Vagina (tissue), 2 donors: Measurements from ENCODE around the gene DST. TPM values are rescaled to one million over a fixed set of nuclear protein-coding genes. Genes with fewer than 3 reads are reported as not detected.

Experiments used
- DNase-seq, 2 donors: peaks; one replicate each; pipeline ENCODE4 v3.0.0-alpha.2; 2017; ENCODE audit errors: extremely low spot score in 2 of 2
- H3K27ac ChIP-seq: fragments of 200-600 bp; sonication (generic); one replicate; pipeline ENCODE4 v1.5.1; 2019
- H3K27me3 ChIP-seq: fragments of 200-600 bp; sonication (generic); one replicate; pipeline ENCODE4 v1.5.1; 2019
- H3K36me3 ChIP-seq, 2 donors: fragments of 200-600 bp; sonication (generic); one replicate each; pipeline ENCODE4 v1.5.1; 2017 to 2019
- H3K4me1 ChIP-seq: fragments of 200-600 bp; sonication (generic); one replicate; pipeline ENCODE4 v1.5.1; 2019
- H3K4me3 ChIP-seq, 2 donors: fragments of 200-600 bp; sonication (generic); 1 replicate in 1 of 2; 2 replicates in 1 of 2; pipeline ENCODE4 v1.5.1; 2016 to 2019
- H3K9me3 ChIP-seq: fragments of 200-600 bp; sonication (generic); one replicate; pipeline ENCODE4 v1.5.1; 2019
- CTCF ChIP-seq, 3 experiments: fragments of 450-650 bp in 2 of 3; fragments of 200-600 bp in 1 of 3; sonication (generic) in 1 of 3; IDR thresholded peaks; one replicate each; pipeline ENCODE4 v1.5.1; 2017 to 2019; ENCODE audit warnings: antibody characterized with exemption in 3 of 3, mild to moderate bottlenecking in 2 of 3, moderate library complexity in 2 of 3
- POLR2A ChIP-seq, 2 donors: fragments of 450-650 bp; IDR thresholded peaks; one replicate each; pipeline ENCODE4 v1.6.1; 2017; ENCODE audit warnings: antibody characterized with exemption in 2 of 2, mild to moderate bottlenecking in 2 of 2, moderate library complexity in 2 of 2
- POLR2AphosphoS5 ChIP-seq, 2 donors: sonication (generic); formaldehyde crosslinking; IDR thresholded peaks; one replicate each; pipeline ENCODE4 v1.9.0; 2017; ENCODE audit warnings: antibody characterized with exemption in 2 of 2, mild to moderate bottlenecking in 2 of 2, low read depth in 1 of 2; ENCODE audit not compliant: insufficient read depth in 1 of 2
- intact Hi-C: fragments of 100-400 bp; cut with DNase I; formaldehyde crosslinking; loops from one replicate; pipeline ENCODE4 v1.15.1; 2023
- total RNA-seq: library from RNA; depleted of rRNA; stranded (reverse); fragments of >200 nt; gene quantifications from one replicate; pipeline ENCODE4 v1.2.3, GENCODE V29; 2016

The DST gene
- total RNA-seq, 1 donor from 2014 or later, result 460 TPM

DNA sequence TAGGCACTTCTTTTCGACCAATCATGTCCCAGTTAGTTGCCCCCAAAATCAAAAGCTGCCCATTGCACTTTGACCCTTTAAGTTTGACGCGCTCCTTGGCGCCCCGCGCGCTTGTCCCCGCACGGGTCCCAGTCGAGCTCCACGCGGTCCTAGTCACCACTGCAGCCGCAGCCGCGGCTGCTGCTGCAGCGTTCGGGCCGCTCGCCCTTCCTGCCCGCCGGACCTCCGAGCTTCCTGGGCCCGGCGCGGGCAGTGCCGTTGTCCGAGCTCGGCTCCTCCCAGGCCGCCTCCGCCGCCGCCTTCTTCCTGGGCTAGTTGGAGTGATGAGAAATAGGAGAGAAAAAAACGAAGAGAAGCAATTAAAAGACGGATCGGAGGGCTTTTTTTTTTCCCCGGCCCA is 209.6 kb downstream of the DST start:
- intact Hi-C loops, result no loop called here
- Histone ChIP-seq H3K27ac (no peak overlapping the region), H3K4me3 (no peak overlapping the region), H3K36me3 (no peaks in the 10 kb centered on the region), H3K9me3 (no peaks in the 10 kb centered on the region), H3K27me3 (no peaks in the 10 kb centered on the region), H3K4me1 (peaks cover 7% of the 10 kb centered on the region)
- TF ChIP-seq CTCF (IDR thresholded peaks at IDR 0.05) (no peak), POLR2AphosphoS5 (IDR thresholded peaks at IDR 0.05; ENCODE audit: insufficient read depth in 1 of 2, low read depth in 1 of 2) (no peak), POLR2A (IDR thresholded peaks at IDR 0.05) (no peak)
- DNase-seq, result no peak

DNA sequence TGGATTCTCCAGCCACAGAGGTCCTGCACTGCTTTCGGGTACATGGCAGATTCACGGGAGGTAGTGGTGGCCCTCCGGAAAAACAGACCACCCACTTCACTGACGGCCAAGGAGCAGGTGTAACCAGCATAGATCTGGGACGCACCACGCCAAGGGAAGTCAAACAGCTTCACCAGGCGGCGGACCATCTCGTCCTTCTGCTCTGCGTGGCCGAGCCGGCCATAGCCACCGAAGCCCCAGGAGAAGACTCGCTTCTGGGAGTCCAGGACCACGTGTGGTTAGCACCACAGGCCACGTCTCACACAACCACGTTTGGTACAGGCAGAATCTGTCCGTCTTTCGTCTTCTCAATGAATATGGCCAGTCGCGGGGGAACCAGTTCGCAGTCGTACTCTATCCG is 210.5 kb downstream of the DST start:
- no peak for TF ChIP-seq POLR2A (IDR thresholded peaks at IDR 0.05)
- TF ChIP-seq CTCF (IDR thresholded peaks at IDR 0.05), result no peak
- TF ChIP-seq POLR2AphosphoS5 (IDR thresholded peaks at IDR 0.05; ENCODE audit: insufficient read depth in 1 of 2, low read depth in 1 of 2), result no peak
- Histone ChIP-seq H3K4me3 (no peak overlapping the region), H3K9me3 (no peaks in the 10 kb centered on the region), H3K36me3 (no peaks in the 10 kb centered on the region), H3K27ac (no peak overlapping the region), H3K27me3 (no peaks in the 10 kb centered on the region), H3K4me1 (peaks cover 7% of the 10 kb centered on the region)
- DNase-seq, result no peak
- intact Hi-C loops, result no loop called here

GRCh38 chr6:56430629-56431600 is 211.8 kb downstream of the DST start:
- no peak for DNase-seq
- intact Hi-C loops, result no loop called here
- Histone ChIP-seq H3K4me1 (peaks cover 3% of the 10 kb centered on the region), H3K4me3 (no peak overlapping the region), H3K36me3 (no peaks in the 10 kb centered on the region), H3K27ac (no peak overlapping the region), H3K9me3 (no peaks in the 10 kb centered on the region), H3K27me3 (no peaks in the 10 kb centered on the region)
- no peak for TF ChIP-seq POLR2AphosphoS5 (IDR thresholded peaks at IDR 0.05; ENCODE audit: insufficient read depth in 1 of 2, low read depth in 1 of 2)
- no peak for TF ChIP-seq CTCF (IDR thresholded peaks at IDR 0.05)
- TF ChIP-seq POLR2A (IDR thresholded peaks at IDR 0.05), result no peak

DNA sequence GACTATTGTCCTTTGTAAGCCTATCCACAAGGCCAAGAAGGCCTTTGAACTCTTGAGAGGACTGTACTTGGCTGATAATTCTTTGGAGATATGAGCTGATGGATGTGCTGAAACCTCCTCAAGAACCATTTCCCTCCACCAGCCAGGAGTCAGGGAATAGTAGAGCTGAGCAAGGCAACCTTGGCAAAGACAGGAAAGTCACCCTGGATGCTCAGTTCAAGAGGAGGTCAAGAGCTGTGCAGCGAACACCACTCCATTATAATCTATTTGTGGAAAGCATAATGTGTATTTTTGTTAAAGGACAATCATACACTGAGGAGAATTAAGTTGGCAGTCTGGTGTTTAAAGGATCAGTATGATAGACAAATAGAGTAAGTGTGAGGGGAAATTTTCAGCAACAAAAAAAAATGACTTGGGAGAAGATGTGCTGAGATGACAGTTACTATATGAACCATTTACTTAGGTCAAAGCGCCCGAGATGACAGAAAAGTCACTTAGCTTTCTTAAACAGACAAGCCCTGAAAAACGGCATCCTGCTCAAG is 218.1 kb downstream of the DST start:
- Histone ChIP-seq H3K4me1 (no peaks in the 10 kb centered on the region), H3K36me3 (no peaks in the 10 kb centered on the region), H3K27ac (no peak overlapping the region), H3K9me3 (no peaks in the 10 kb centered on the region), H3K27me3 (no peaks in the 10 kb centered on the region), H3K4me3 (no peak overlapping the region)
- no peak for DNase-seq
- TF ChIP-seq CTCF (IDR thresholded peaks at IDR 0.05) (no peak), POLR2A (IDR thresholded peaks at IDR 0.05) (no peak), POLR2AphosphoS5 (IDR thresholded peaks at IDR 0.05; ENCODE audit: insufficient read depth in 1 of 2, low read depth in 1 of 2) (no peak)
- intact Hi-C loops, result no loop called here

GRCh38 chr6:56424064-56424463 is 218.6 kb downstream of the DST start:
- intact Hi-C loops, result no loop called here
- no peak overlapping the region for H3K27ac ChIP-seq
- DNase-seq, result no peak
- no peaks in the 10 kb centered on the region for H3K9me3 ChIP-seq
- H3K27me3 ChIP-seq, result no peaks in the 10 kb centered on the region
- H3K4me1 ChIP-seq, result no peaks in the 10 kb centered on the region
- TF ChIP-seq POLR2A (IDR thresholded peaks at IDR 0.05), result no peak
- no peak for TF ChIP-seq POLR2AphosphoS5 (IDR thresholded peaks at IDR 0.05; ENCODE audit: insufficient read depth in 1 of 2, low read depth in 1 of 2)
- TF ChIP-seq CTCF (IDR thresholded peaks at IDR 0.05), result no peak
- no peak overlapping the region for H3K4me3 ChIP-seq
- no peaks in the 10 kb centered on the region for H3K36me3 ChIP-seq
